Subcutaneous adipose tissue (tissue), 4 donors: Measurements from ENCODE around the gene PXDC1. TPM values are rescaled to one million over a fixed set of nuclear protein-coding genes. Genes with fewer than 3 reads are reported as not detected.

Source experiments
- CTCF ChIP-seq: fragments of 450-650 bp; IDR thresholded peaks from one replicate; pipeline ENCODE4 v1.5.1; 2016; ENCODE audit warnings: low read depth, mild to moderate bottlenecking, control low read depth, antibody characterized with exemption, moderate library complexity
- total RNA-seq, 4 donors: library from RNA; depleted of rRNA; stranded (reverse); fragments of >200 nt; gene quantifications; one replicate each; pipeline ENCODE4 v1.1.0, GENCODE V29; 2016

The PXDC1 gene
- total RNA-seq, 4 donors from 2014 or later = 84.6 to 138 (median 121) TPM

GRCh38 chr6:3745566-3746118 lies 5.9 kb downstream of the PXDC1 start:
- TF ChIP-seq CTCF = no peak

GRCh38 chr6:3744901-3745470 lies 6.5 kb downstream of the PXDC1 start:
- TF ChIP-seq CTCF = no peak

- no peak for TF ChIP-seq CTCF
Observed at GRCh38 chr6:3744211-3744900, 7.2 kb downstream of the PXDC1 start.

- TF ChIP-seq CTCF = no peak
Observed at GRCh38 chr6:3743541-3743940, 8.0 kb downstream of the PXDC1 start.

GRCh38 chr6:3742426-3743344 lies 8.8 kb downstream of the PXDC1 start:
- TF ChIP-seq CTCF = no peak

- TF ChIP-seq CTCF = no peak
Observed at GRCh38 chr6:3742076-3742425, 9.5 kb downstream of the PXDC1 start.

- TF ChIP-seq CTCF = no peak
Observed at GRCh38 chr6:3741477-3741871, 10.0 kb downstream of the PXDC1 start.
